AG04450 (cell line): ENCODE measurements around the gene RNU7-1. TPM values are rescaled to one million over a fixed set of nuclear protein-coding genes. Genes with fewer than 3 reads are reported as not detected.

Experiments used
- CTCF ChIA-PET: fragments of 300-600, 350-600 bp; formaldehyde crosslinking; extraction: SDS; loops from one replicate; lab custom pipeline; 2022; ENCODE audit warnings: antibody characterized with exemption, inconsistent platforms; lab: Charles Lee
- POLR2A ChIA-PET: fragments of 350-600 bp; formaldehyde crosslinking; extraction: SDS; loops from one replicate; lab custom pipeline; 2021; ENCODE audit warnings: antibody characterized with exemption, inconsistent platforms; lab: Yijun Ruan, JAX
- DNase-seq: peaks from one replicate; pipeline ENCODE4 v3.0.0-alpha.2; 2011; ENCODE audit warnings: low read depth, low spot score
- H3K27ac ChIP-seq: one replicate; pipeline ENCODE4 v1.5.1; 2012; ENCODE audit warnings: low read depth, low read length, control low read depth
- H3K27me3 ChIP-seq: one replicate; pipeline ENCODE4 v1.6.0; 2012; ENCODE audit warnings: low read length; ENCODE audit not compliant: control insufficient read depth, insufficient read depth
- H3K4me3 ChIP-seq: 2 replicates; pipeline ENCODE4 v1.5.1; 2011; ENCODE audit warnings: mild to moderate bottlenecking, low read depth, low read length, control low read depth
- H3K9me3 ChIP-seq: 2 replicates; pipeline ENCODE4 v1.5.1; 2012; ENCODE audit warnings: low read length; ENCODE audit not compliant: control insufficient read depth, insufficient read depth
- polyA plus RNA-seq: library from polyadenylated mRNA; depleted of rRNA; stranded (reverse); fragments of >200 nt; gene quantifications from 2 replicates; pipeline ENCODE4 v1.2.3, GENCODE V29; 2011
- TF ChIP-seq, protein P1 (sequence below): IDR thresholded peaks from 2 replicates; pipeline ENCODE4 v1.5.1; 2011; ENCODE audit warnings: low read depth, low read length, control low read depth, inconsistent platforms

RNU7-1 gene
- polyA plus RNA-seq, 1 experiment = not detected

DNA sequence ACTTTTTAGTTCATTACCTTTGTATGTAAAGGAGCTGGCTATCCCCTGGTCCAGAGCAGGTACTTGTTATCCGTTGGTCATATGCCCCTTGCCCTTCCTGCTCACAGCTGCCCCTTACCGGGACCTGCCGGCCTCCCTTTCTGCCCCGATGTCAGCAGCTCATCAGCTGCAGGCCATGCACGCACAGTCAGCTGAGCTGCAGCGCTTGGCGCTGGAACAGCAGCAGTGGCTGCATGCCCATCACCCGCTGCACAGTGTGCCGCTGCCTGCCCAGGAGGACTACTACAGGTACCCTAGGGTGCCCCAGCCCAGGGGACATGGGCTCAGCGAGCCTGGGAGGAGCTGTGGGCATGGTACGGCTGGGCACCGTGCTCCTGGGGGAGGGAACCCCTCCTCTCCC is 2.3 kb upstream of the RNU7-1 start:
- POLR2A ChIA-PET = interaction anchor here (0.7 kb wide), 1 partner anchor 15 kb away, joined by 3 read pairs; no protein-coding TSS in a partner anchor
- Histone ChIP-seq H3K27me3 (no peaks in the 10 kb centered on the region), H3K4me3 (no peak overlapping the region), H3K27ac (no peak overlapping the region), H3K9me3 (no peaks in the 10 kb centered on the region; the same call in 1 of the 2 replicates)
- TF ChIP-seq, protein P1, sequence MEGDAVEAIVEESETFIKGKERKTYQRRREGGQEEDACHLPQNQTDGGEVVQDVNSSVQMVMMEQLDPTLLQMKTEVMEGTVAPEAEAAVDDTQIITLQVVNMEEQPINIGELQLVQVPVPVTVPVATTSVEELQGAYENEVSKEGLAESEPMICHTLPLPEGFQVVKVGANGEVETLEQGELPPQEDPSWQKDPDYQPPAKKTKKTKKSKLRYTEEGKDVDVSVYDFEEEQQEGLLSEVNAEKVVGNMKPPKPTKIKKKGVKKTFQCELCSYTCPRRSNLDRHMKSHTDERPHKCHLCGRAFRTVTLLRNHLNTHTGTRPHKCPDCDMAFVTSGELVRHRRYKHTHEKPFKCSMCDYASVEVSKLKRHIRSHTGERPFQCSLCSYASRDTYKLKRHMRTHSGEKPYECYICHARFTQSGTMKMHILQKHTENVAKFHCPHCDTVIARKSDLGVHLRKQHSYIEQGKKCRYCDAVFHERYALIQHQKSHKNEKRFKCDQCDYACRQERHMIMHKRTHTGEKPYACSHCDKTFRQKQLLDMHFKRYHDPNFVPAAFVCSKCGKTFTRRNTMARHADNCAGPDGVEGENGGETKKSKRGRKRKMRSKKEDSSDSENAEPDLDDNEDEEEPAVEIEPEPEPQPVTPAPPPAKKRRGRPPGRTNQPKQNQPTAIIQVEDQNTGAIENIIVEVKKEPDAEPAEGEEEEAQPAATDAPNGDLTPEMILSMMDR = no peak
- no peak for DNase-seq
- CTCF ChIA-PET = interaction anchor here (1.1 kb wide), 1 partner anchor 17 kb away, joined by 3 read pairs; no protein-coding TSS in a partner anchor

DNA sequence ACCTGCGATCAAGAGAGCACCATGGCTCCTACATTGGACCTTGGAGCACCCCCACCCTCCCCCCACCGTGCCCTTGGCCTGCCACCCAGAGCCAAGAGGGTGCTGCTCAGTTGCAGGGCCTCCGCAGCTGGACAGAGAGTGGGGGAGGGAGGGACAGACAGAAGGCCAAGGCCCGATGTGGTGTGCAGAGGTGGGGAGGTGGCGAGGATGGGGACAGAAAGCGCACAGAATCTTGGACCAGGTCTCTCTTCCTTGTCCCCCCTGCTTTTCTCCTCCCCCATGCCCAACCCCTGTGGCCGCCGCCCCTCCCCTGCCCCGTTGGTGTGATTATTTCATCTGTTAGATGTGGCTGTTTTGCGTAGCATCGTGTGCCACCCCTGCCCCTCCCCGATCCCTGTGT is 1.8 kb upstream of the RNU7-1 start:
- Histone ChIP-seq H3K27ac (no peak overlapping the region), H3K4me3 (no peak overlapping the region), H3K27me3 (no peaks in the 10 kb centered on the region), H3K9me3 (no peaks in the 10 kb centered on the region; the same call in 1 of the 2 replicates)
- TF ChIP-seq, protein P1 = no peak
- ChIA-PET POLR2A (interaction anchor here (3.3 kb wide), 1 partner anchor 17 kb away, joined by 36 read pairs; no protein-coding TSS in a partner anchor), CTCF (interaction anchor here (1.1 kb wide), 1 partner anchor 18 kb away, joined by 3 read pairs; no protein-coding TSS in a partner anchor)
- DNase-seq = no peak

DNA sequence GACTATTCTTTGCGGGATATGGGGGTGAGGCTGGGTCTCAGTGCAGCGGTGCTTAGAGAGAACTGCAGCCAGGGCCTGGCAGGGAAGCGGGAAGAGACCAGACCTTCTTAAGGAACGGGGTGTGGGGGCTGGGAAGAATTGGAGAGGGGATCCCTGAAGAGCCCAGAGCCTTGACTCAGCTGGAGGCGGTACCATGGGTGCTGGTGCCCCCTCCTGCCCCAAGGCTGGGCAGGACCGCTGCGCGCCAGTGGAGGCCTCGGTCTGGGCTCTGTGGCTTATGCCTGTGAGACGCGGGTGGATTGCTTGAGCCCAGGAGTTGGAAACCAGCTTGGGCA is 1.3 kb upstream of the RNU7-1 start:
- POLR2A ChIA-PET = interaction anchor here (3.3 to 4.2 kb wide), 2 partner anchors 17 to 19 kb away, joined by 22 to 36 read pairs; no protein-coding TSS in a partner anchor
- no peaks in the 10 kb centered on the region for H3K27me3 ChIP-seq
- peak overlapping the region; percentile 94 for H3K27ac ChIP-seq
- no peak overlapping the region for H3K4me3 ChIP-seq
- TF ChIP-seq, protein P1 = no peak
- no peak for DNase-seq
- CTCF ChIA-PET = interaction anchor here (2.4 kb wide), 1 partner anchor 18 kb away, joined by 13 read pairs; no protein-coding TSS in a partner anchor
- no peaks in the 10 kb centered on the region; the same call in 1 of the 2 replicates for H3K9me3 ChIP-seq

DNA sequence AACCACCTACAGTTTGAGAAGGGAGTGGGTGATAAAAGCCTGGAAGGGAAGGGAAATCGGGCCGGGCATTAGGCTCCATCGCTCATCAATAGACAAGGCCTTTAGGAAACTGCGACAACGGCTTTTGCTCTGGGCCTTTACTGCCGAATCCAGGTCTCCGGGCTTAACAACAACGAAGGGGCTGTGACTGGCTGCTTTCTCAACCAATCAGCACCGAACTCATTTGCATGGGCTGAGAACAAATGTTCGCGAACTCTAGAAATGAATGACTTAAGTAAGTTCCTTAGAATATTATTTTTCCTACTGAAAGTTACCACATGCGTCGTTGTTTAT is 261 bp upstream of the RNU7-1 start:
- Histone ChIP-seq H3K27me3 (no peaks in the 10 kb centered on the region), H3K9me3 (no peaks in the 10 kb centered on the region; the same call in 1 of the 2 replicates), H3K27ac (peak overlapping the region; percentile 94), H3K4me3 (peak overlapping the region; percentile 79)
- ChIA-PET POLR2A (interaction anchor here (0.7 to 4.2 kb wide), 13 partner anchors 14 to 165 kb away, joined by 3 to 36 read pairs (median 9); partner anchors contain the start of genes ATN1, C1RL, CDCA3 and SPSB2), CTCF (interaction anchor here (0.9 to 2.4 kb wide), 5 partner anchors 19 to 169 kb away, joined by 3 to 19 read pairs (median 4); no protein-coding TSS in a partner anchor)
- TF ChIP-seq, protein P1 = no peak
- DNase-seq = peak; percentile 83
